Subcutaneous adipose tissue (tissue), 4 donors: ENCODE results near the gene ERC2. TPM values are rescaled to one million over a fixed set of nuclear protein-coding genes. Genes with fewer than 3 reads are reported as not detected.

Experiments
- total RNA-seq, 4 donors: library from RNA; depleted of rRNA; stranded (reverse); fragments of >200 nt; gene quantifications; one replicate each; pipeline ENCODE4 v1.1.0, GENCODE V29; 2016
- TF ChIP-seq, protein P1 (sequence below): fragments of 450-650 bp; IDR thresholded peaks from one replicate; pipeline ENCODE4 v1.5.1; 2016; ENCODE audit warnings: low read depth, mild to moderate bottlenecking, control low read depth, antibody characterized with exemption, moderate library complexity

Gene ERC2
- total RNA-seq, 4 donors from 2014 or later = 1.1 TPM; not detected in 3

- TF ChIP-seq, protein P1, sequence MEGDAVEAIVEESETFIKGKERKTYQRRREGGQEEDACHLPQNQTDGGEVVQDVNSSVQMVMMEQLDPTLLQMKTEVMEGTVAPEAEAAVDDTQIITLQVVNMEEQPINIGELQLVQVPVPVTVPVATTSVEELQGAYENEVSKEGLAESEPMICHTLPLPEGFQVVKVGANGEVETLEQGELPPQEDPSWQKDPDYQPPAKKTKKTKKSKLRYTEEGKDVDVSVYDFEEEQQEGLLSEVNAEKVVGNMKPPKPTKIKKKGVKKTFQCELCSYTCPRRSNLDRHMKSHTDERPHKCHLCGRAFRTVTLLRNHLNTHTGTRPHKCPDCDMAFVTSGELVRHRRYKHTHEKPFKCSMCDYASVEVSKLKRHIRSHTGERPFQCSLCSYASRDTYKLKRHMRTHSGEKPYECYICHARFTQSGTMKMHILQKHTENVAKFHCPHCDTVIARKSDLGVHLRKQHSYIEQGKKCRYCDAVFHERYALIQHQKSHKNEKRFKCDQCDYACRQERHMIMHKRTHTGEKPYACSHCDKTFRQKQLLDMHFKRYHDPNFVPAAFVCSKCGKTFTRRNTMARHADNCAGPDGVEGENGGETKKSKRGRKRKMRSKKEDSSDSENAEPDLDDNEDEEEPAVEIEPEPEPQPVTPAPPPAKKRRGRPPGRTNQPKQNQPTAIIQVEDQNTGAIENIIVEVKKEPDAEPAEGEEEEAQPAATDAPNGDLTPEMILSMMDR = no peak
These were observed 837.9 kb downstream of the ERC2 start for GRCh38 chr3:55630280-55630920.

DNA sequence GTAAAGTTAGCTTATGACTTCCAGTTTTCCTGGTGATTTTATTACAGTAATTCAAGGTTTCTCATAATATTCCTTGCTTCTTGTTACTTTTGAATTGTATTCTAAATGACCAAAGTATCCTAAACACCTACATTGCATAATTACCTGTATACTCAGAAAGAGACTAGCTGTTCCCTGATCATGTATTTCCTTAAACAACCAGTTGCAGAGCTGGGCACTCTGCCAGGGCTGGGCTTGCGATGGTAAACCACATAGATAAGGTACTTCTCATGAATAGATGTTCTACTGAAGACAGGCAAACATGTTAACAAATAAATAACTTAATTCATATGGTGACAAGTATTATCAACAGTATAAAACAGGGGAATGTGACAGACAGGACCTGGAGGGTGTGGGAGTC lies 838.8 kb downstream of the ERC2 start:
- TF ChIP-seq, protein P1 = no peak

GRCh38 chr3:55626279-55626665 lies 842.0 kb downstream of the ERC2 start:
- TF ChIP-seq, protein P1 = no peak

DNA sequence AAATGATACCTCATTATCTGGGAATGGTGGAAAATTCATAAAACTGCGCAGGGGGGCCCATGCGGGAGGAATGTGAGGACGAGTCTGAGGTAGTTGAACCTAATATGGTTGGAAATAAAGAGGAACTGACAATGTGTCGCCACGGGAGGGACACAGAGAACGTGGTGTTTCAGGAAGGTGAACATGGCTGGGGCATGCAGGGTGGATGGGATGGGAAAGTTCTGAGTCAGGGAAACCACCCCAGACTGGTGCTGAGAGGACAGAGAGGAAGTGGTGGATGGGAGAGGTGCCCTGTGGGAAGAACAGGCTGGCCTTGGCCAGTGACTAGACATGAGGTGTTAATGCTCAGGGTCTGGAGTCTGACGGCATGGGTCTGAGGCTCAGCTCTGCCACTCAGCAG lies 844.0 kb downstream of the ERC2 start:
- TF ChIP-seq, protein P1 = no peak

DNA sequence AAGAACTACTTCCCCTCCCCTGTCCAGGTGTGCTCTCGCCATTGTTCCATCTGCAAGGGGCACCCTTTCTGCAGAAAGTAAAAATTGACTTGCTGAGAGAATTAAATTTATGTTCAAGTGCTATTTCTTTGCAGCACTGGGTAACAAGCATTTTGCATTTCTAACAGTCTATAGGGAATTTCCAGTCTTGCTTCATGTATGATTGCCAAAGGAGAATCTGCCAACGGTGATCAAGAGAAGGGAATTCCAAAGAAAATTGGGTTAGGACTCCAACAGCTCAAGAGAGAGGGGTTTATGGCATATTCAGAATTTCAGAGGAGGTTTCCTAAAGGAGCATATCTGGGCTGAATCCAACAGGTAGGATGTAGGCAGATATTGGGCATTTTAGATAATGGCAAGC lies 844.5 kb downstream of the ERC2 start:
- TF ChIP-seq, protein P1 = no peak

GRCh38 chr3:55622733-55623132 lies 845.5 kb downstream of the ERC2 start:
- TF ChIP-seq, protein P1 = no peak

- TF ChIP-seq, protein P1 = no peak
These were observed 846.2 kb downstream of the ERC2 start for GRCh38 chr3:55622116-55622515.
